Measurements from ENCODE around the gene ZNF511. TPM values are rescaled to one million over a fixed set of nuclear protein-coding genes. Genes with fewer than 3 reads are reported as not detected.

Gene ZNF511
- polyA plus RNA-seq, 1 experiment, result 32.9 TPM

DNA sequence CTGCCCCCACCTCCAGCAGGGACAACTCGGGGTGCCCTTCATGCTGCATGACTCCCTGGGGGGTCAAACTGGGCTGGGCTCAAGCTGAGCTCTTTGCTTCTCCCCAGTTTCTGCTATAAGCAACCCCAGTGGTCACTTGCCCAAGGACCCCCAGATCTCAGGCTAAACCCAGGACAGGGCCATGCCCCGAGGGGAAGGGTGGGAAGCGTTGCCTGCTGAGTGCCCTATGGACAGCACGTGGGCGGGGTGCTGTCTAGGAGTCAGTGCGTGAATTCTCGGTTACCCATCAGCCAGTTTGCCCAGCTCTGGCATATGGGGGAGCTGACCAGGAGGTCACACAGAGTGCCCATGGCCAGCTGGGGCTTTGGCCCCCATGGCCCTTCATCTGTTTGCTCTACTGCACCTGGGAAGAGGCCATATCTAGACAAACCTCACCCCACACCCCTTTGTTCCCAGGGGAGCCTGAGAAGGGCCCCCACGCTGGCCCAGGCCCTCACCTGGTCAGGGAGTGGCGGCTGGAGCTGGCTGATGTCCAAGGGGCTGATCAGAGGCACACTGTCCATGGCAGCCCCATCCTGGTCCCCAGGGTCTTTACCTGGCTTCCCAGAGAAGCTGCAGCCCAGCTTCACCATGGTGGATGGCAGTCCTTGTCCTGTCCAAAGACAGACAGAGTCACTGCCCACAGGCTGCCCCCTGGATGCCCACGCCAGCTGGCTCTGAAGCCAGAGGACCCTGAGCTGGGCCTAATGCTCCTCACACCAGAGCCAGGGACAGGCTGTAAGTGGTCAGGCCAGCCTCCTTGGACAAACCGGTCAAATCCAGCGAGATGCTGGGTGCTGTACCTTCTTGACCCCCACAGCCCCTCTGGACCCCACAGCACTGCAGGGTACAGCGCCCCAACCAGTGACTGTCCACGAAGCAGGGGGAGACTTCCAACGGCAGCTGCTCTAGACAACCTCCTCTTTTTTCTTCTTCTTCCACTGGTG, 19.9 kb downstream of the ZNF511 start:
- Histone ChIP-seq H3K27me3 (ENCODE audit: control insufficient read depth, insufficient read depth, low read length) (peaks cover 19% of the 10 kb centered on the region), H3K36me3 (ENCODE audit: control insufficient read depth, insufficient read depth, low read length) (no peaks in the 10 kb centered on the region), H3K4me3 (ENCODE audit: low read depth, low read length) (no peak overlapping the region)
- DNase-seq (ENCODE audit: low read depth), result no peak
- ChIA-PET POLR2A (interaction anchor here (0.7 kb wide), 1 partner anchor 50 kb away, joined by 7 read pairs; no protein-coding TSS in a partner anchor), CTCF (interaction anchor here (0.7 to 3.0 kb wide), 36 partner anchors 8 to 288 kb away, joined by 3 to 20 read pairs (median 4); partner anchors contain the start of genes ADAM8, ECHS1, FUOM and PRAP1)
- TF ChIP-seq, protein P1, sequence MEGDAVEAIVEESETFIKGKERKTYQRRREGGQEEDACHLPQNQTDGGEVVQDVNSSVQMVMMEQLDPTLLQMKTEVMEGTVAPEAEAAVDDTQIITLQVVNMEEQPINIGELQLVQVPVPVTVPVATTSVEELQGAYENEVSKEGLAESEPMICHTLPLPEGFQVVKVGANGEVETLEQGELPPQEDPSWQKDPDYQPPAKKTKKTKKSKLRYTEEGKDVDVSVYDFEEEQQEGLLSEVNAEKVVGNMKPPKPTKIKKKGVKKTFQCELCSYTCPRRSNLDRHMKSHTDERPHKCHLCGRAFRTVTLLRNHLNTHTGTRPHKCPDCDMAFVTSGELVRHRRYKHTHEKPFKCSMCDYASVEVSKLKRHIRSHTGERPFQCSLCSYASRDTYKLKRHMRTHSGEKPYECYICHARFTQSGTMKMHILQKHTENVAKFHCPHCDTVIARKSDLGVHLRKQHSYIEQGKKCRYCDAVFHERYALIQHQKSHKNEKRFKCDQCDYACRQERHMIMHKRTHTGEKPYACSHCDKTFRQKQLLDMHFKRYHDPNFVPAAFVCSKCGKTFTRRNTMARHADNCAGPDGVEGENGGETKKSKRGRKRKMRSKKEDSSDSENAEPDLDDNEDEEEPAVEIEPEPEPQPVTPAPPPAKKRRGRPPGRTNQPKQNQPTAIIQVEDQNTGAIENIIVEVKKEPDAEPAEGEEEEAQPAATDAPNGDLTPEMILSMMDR (IDR thresholded peaks at IDR 0.05; ENCODE audit: insufficient read depth, low read depth, low read length), result no peak

DNA sequence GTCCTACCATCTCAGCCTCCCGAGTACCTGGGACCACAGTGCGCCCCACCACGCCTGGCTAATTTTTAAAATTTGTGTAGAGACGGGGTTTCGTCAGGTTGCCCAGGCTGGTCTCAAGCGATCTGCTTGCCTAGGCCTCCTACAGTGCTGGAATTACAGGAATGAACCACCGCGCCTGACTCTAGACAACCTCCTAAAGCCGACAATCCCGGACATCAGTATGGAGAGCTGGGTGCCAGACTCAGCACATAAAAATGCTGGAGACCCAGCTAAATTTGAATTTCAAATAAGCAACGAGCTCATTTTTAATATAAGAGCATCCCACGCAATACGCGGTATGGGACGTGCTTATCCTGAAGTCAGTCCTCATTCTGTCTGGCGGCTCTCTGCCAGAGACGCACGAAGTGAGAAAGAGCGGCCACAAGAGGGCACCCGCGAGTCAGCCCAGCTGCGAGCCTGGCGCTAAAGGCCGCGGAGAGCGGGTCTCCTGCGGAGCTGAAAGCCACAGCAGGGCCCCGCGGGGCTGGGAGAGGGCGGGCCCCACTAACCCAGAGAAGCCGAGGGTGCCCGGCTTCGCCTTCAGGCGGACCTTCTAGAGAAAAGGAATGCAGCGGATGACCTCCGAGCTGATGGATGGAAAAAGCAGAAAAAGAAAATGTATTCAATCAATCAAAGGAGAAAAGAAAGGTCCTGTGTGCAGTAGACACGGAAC, 20.9 kb downstream of the ZNF511 start:
- DNase-seq (ENCODE audit: low read depth), result peak; percentile 39
- Histone ChIP-seq H3K4me3 (ENCODE audit: low read depth, low read length) (no peak overlapping the region), H3K27me3 (ENCODE audit: control insufficient read depth, insufficient read depth, low read length) (peaks cover 22% of the 10 kb centered on the region), H3K36me3 (ENCODE audit: control insufficient read depth, insufficient read depth, low read length) (no peaks in the 10 kb centered on the region)
- TF ChIP-seq, protein P1 (IDR thresholded peaks at IDR 0.05; ENCODE audit: insufficient read depth, low read depth, low read length), result peak; percentile 98
- CTCF ChIA-PET, result interaction anchor here (0.5 to 3.0 kb wide), 40 partner anchors 9 to 814 kb away, joined by 3 to 20 read pairs (median 4); partner anchors contain the start of genes ADAM8, ECHS1, FUOM and PRAP1
- POLR2A ChIA-PET, result interaction anchor here (0.7 kb wide), 1 partner anchor 49 kb away, joined by 7 read pairs; no protein-coding TSS in a partner anchor

GRCh38 chr10:133332936-133333699, 24.4 kb downstream of the ZNF511 start:
- no peak for DNase-seq (ENCODE audit: low read depth)
- no peaks in the 10 kb centered on the region for H3K36me3 ChIP-seq (ENCODE audit: control insufficient read depth, insufficient read depth, low read length)
- no peak overlapping the region for H3K4me3 ChIP-seq (ENCODE audit: low read depth, low read length)
- ChIA-PET CTCF (no interaction called here), POLR2A (no interaction called here)
- peaks cover 25% of the 10 kb centered on the region for H3K27me3 ChIP-seq (ENCODE audit: control insufficient read depth, insufficient read depth, low read length)
- TF ChIP-seq, protein P1 (IDR thresholded peaks at IDR 0.05; ENCODE audit: insufficient read depth, low read depth, low read length), result no peak

DNA sequence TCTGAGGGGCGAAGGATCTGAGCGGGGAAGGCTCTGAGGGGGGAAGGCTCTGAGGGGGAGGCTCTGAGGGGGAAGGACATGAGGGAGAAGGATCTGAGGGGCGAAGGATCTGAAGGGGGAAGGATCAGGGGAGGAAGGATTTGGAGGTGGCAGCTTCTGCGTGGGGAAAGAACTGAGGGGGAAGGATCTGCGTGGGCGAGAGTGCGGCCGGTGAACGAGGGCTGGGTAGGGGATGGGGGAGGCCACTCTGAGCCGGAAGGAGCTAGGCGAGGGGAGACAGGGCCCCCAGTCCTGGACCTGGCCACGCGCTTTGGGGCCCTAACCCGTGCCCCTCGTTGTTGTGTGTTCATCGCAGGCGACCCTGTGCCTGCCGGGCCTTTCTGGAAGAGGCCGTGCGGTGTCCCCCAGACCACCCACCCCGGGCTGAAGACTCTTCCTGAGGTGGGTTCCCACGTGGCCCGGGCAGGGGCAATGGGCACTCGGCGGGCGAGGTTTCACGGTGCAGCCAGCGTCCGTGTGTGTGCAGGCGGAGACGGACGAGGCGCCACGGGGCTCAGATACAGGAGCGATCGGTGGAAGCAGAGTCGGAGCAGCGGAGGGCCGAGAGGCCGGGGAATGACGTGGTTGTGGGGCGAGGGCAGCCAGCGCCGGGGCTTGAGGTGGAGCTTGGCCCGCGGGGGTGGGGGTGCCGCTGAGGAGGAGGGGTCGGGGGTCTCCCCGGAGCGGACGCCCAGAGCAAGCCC, 26.0 kb downstream of the ZNF511 start:
- DNase-seq (ENCODE audit: low read depth), result no peak

More for the DNA sequence above, 26.0 kb downstream of the ZNF511 start:
- CTCF ChIA-PET, result no interaction called here
- Histone ChIP-seq H3K4me3 (ENCODE audit: low read depth, low read length) (peak overlapping the region; percentile 36), H3K27me3 (ENCODE audit: control insufficient read depth, insufficient read depth, low read length) (peaks cover 25% of the 10 kb centered on the region), H3K36me3 (ENCODE audit: control insufficient read depth, insufficient read depth, low read length) (no peaks in the 10 kb centered on the region)
- TF ChIP-seq, protein P1 (IDR thresholded peaks at IDR 0.05; ENCODE audit: insufficient read depth, low read depth, low read length), result no peak
- POLR2A ChIA-PET, result no interaction called here

Measured in BJ (cell line).